Kidney tubule cell (primary cell): ENCODE data around the gene PRAMEF17.
"Not testable (repeated sequence)": the region's sequence is repeated elsewhere in the genome, so short reads cannot be mapped to it uniquely, and the experiment has no call there.

Source experiments
- DNase-seq: peaks from one replicate; pipeline ENCODE4 v3.0.0-alpha.2; 2018; ENCODE audit warnings: low spot score

The PRAMEF17 gene, protein sequence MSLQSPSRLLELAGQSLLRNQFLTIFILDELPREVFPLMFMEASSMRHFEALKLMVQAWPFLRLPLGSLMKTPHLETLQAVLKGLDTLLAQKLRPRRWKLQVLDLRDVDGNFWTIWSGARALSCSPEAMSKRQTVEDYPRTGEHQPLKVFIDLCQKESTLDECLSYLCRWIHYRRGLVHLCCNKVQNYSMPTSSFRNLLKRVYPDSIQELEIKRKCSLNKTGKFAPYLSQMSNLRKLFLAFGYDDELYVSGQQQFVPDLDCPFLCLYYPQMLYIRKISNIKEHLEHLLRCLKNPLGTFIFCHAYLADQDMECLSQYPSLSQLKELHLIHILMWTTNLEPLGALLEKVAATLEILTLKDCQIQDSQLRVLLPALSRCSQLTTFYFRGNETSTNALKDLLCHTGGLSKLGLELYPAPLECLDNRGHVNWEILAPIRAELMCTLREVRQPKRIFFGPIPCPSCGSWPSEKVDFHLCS

DNA sequence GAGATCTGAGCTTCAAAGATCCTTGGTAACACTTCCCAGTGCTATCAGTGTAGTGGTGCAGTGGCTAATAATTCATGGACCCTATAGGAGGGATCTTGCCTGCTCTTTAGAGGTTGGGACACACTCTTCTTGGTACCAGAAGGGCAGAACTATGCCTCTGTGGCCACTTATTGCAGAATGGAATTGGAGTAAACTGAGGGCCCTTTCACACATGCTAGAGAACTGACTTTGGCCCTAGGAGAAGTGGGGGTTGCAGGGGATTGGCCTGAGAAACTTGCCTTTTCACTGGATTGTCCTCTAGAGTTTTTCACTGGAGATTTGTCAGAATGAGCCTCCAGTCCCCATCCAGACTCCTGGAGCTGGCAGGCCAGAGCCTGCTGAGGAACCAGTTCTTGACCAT lies at the start of gene PRAMEF17:
Gene PRAMEF17 (plus strand): TSS at position 301 of the 400 bp plus-strand sequence. CDS start 26 bp downstream, at position 327.
- DNase-seq: not testable (repeated sequence)

DNA sequence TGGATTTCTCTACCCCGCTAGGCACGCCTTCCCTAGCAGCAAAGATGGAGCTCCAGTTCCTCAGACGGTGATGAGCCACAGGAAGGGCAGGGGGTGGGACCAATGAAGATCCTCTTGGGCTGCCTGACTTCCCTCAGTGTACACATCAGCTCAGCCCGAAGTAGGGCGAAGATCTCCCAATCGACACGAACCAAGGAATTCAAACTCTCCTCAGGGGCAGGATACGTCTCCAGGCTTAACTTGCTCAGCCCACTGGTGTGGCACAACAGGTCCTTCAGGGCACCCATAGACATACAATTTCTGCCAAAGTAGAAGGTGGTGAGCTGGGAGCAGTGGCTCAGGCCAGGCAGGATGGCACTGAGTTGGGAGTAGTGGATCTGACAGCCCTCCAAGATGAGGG lies 46.9 kb upstream of the PRAMEF17 start:
- DNase-seq: not testable (repeated sequence)

GRCh38 chr1:13347034-13347433 lies 42.4 kb upstream of the PRAMEF17 start, which contains the start of gene PRAMEF14:
Gene PRAMEF14 (minus strand): TSS chr1:13347134. CDS start chr1:13345314, 1,820 bp downstream.
- not testable (repeated sequence) for DNase-seq

GRCh38 chr1:13353476-13353875 lies 36.0 kb upstream of the PRAMEF17 start:
- not testable (repeated sequence) for DNase-seq

GRCh38 chr1:13354475-13354874 lies 35.0 kb upstream of the PRAMEF17 start:
- DNase-seq: not testable (repeated sequence)

DNA sequence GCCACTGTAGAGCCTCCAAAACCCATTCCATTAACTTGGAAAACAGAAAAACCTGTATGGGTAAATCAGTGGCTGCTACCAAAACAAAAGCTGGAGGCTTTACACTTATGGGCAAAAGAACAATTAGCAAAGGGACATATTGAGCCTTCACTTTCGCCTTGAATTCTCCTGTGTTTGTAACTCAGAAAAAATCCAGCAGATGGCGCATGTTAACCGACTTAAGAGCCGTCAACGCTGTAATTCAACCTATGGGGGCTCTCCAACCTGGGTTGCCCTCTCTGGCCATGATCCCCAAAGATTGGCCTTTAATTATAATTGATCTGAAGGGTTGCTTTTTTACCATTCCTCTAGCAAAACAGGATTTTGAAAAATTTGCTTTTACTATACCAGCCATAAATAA lies 32.7 kb upstream of the PRAMEF17 start:
- peak; percentile 51 for DNase-seq

DNA sequence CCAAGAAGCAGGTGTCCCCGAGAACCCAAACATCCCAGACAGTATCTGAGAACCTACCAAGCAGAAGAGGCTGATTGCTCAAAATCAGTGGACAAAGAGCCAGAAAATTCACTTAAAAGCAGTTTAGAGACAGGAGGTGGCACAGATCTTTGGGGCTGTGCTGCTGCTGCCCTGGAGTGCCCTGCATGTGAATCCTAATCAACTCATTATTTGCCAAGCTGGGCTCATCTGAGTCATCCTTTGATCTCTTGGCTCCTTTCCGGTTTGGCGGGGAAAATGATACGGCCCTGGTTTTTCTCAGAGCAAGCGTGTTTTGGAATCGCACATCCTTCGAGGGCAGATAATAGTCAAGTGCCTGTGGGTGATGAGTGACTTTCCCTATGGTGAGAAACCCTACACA lies 27.1 kb upstream of the PRAMEF17 start:
- DNase-seq: not testable (repeated sequence)

- DNase-seq: not testable (repeated sequence)
These were observed 24.5 kb upstream of the PRAMEF17 start for GRCh38 chr1:13364928-13365327.

- DNase-seq: not testable (repeated sequence)
These were observed 22.9 kb upstream of the PRAMEF17 start for GRCh38 chr1:13366536-13366935.

DNA sequence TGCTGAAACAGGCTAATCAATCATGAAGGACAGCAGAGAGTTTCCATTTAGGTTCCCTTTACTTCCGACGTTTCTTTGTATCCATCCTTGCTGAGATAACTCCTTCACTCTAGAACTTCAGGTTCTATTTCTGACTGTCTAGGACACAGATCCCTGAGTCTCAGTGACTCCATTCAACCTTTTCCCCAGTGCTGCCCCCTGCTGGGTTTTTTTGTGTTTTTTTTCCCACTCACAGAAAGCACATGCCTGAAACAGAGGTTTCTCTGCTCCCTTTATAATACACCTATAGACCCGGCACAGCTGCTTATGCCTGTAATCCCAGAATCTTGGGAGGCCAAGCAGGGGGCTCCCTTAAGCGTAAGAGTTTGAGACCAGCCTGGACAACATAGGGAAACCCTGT lies 20.9 kb upstream of the PRAMEF17 start:
- DNase-seq: peak; percentile 19

DNA sequence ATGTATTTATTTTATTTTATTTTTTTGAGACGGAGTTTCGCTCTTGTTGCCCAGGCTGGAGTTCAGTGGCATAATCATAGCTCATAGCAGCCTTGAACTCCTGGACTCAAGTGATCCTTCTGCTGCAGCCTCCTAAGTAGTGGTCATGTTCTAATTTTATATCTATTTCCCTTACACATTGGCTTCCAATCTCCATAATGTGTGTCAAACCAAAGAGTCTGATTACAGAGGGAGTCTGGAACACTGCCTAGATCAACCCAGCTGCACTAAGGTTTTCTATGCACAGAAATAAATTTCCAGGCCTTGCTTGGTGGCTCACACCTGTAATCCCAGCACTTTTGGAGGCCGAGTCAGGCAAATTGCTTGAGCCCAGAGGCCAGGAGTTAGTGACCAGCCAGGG lies 10.4 kb upstream of the PRAMEF17 start:
- DNase-seq: not testable (repeated sequence)

GRCh38 chr1:13380380-13380779 lies 9.1 kb upstream of the PRAMEF17 start:
- not testable (repeated sequence) for DNase-seq

DNA sequence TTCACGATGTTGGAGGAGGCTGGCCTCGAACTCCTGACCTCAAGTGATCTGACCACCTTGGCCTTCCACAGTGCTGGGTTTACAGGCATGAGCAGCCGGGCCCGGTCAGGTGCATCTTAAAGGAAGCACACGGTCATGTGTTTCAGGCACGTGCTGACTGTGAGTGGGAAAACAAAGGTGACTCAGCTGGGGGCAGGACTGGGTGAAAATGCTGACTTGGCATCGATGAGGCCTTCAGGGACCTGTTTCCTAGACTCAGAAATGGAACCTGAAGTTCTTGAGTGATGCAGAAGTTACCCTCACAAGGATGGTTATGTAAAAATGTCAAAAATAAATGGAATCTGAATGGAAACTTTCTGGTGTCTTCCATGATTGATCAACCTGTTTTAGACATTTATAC lies 3.6 kb downstream of the PRAMEF17 start:
- DNase-seq: not testable (repeated sequence)

DNA sequence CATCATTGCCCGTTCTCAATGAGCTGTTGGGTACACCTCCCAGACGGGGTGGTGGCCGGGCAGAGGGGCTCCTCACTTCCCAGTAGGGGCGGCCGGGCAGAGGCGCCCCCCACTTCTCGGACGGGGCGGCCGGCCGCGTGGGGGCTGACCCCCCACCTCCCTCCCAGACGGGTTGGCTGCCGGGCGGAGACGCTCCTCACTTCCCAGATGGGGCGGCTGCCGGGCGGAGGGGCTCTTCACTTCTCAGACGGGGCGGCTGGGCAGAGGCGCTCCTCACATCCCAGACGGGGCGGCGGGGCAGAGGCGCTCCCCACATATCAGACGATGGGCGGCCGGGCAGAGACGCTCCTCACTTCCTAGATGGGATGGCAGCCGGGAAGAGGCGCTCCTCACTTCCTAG lies 5.3 kb downstream of the PRAMEF17 start:
- DNase-seq: not testable (repeated sequence)

DNA sequence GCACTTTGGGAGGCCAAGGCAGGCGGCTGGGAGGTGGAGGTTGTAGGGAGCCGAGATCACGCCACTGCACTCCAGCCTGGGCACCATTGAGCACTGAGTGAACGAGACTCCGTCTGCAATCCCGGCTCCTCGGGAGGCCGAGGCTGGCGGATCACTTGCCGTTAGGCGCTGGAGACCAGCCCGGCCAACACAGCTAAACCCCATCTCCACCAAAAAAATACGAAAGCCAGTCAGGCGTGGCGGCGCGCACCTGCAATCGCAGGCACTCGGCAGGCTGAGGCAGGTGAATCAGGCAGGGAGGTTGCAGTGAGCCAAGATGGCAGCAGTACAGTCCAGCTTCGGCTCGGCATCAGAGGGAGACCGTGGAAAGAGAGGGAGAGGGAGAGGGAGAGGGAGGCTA lies 5.9 kb downstream of the PRAMEF17 start:
- DNase-seq: not testable (repeated sequence)

DNA sequence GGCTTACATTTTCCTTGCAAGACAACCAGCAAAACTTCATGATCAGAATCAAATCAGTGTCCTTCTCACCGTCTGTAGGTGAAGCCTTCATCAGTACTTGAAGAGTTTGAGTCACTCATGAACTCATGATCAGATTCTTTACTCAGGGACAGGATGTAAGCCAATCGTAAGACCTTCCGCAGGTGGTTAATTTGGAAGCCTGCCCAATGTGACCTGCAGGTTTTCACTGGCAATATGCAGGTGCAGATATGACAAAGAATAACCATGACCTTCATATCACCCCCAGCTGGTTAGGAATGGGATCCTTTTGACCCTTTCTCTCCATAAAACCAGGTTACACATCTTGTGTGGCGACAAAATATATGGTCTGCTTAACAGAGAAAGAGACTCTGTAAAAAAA lies 18.4 kb downstream of the PRAMEF17 start:
- no peak for DNase-seq

DNA sequence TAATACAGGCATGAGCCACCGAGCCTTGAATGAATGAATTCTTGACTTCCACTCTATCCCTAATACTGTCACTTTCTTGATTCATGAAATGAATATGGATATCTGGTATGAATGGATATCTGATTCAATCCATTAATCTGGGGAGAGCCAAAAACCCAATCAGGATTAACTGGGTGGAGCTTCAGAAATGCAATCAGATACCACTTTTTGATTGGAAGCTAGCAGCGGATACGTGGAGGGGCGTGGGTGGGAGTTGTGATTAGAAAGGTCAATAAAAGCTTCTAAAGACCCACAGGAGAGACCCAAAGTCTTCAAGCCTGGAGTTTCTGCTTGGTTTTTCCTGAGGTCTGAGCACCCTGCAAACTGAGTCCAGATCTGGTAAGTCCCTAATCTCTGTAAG lies 20.7 kb downstream of the PRAMEF17 start, which contains the start of gene PRAMEF20:
Gene PRAMEF20 (plus strand): TSS at position 301 of the 400 bp plus-strand sequence. CDS start 5,905 bp downstream, outside the sequence.
- not testable (repeated sequence) for DNase-seq

- no peak for DNase-seq
These were observed 41.1 kb downstream of the PRAMEF17 start for GRCh38 chr1:13430495-13430894.

DNA sequence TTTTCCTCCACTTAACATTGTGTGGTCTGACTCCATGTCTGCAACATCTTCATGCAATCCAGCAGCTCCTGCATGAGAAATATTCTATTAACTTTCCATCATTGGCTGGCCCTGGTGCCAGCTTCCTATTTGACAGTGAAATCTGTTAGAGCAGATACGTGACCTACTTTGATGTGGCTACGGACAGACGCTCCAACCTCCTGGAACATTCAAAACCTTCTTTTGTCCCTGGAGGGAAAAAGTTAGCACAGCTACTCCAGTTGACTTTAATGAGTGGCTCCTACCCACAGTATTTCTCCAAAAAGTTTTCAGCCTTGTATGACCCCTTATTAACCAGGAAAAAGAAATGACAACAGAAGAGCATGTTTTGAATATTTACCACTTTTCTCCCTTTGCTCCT lies 42.8 kb downstream of the PRAMEF17 start:
- DNase-seq: no peak

- DNase-seq: not testable (repeated sequence)
These were observed 44.4 kb downstream of the PRAMEF17 start for GRCh38 chr1:13433694-13434358.

GRCh38 chr1:13435458-13435857 lies 46.0 kb downstream of the PRAMEF17 start:
- no peak for DNase-seq

DNA sequence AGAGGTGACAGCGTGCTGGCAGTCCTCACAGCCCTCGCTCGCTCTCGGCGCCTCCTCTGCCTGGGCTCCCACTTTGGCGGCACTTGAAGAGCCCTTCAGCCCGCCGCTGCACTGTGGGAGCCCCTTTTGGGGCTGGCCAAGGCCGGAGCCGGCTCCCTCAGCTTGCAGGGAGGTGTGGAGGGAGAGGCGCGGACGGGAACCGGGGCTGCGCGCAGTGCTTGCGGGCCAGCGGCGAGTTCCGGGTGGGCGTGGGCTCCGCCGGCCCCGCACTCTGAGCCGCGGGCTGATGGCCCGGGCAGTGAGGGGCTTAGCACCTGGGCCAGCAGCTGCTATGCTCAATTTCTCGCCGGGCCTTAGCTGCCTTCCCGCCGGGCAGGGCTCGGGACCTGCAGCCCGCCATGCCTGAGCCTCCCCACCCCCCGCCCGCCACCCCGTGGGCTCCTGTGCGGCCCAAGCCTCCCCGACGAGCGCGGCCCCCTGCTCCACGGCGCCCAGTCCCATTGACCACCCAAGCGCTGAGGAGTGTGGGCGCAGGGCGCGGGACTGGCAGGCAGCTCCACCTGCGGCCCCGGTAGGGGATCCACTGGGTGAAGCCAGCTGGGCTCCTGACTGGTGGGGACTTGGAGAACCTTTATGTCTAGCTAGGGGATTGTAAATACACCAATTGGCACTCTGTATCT lies 49.8 kb downstream of the PRAMEF17 start:
- not testable (repeated sequence) for DNase-seq
